ENCODE measurements around the gene AMH. TPM values are rescaled to one million over a fixed set of nuclear protein-coding genes. Genes with fewer than 3 reads are reported as not detected.

AMH gene
- total RNA-seq, 3 donors from 2014 or later: 2.7 to 5.1 (median 3.8) TPM

GRCh38 chr19:2246014-2246620 is 3.0 kb upstream of the AMH start:
- Histone ChIP-seq H3K4me3 (no peak overlapping the region), H3K36me3 (ENCODE audit: low read depth) (peaks cover 17% of the 10 kb centered on the region), H3K9me3 (no peaks in the 10 kb centered on the region), H3K4me1 (ENCODE audit: low read depth) (peaks cover 28% of the 10 kb centered on the region)
- no peak for TF ChIP-seq CTCF (IDR thresholded peaks at IDR 0.05)
- no peak for DNase-seq
- no peak for ATAC-seq
- intact Hi-C loops (cut with DNase I, micrococcal nuclease): no loop called here

- no peak for ATAC-seq
Observed at GRCh38 chr19:2246801-2247361, 2.2 kb upstream of the AMH start.

GRCh38 chr19:2247433-2248101 is 1.6 kb upstream of the AMH start:
- DNase-seq (no peak), ATAC-seq (no peak)
- H3K9me3 ChIP-seq: no peaks in the 10 kb centered on the region
- H3K4me1 ChIP-seq (ENCODE audit: low read depth): peaks cover 29% of the 10 kb centered on the region
- TF ChIP-seq CTCF (IDR thresholded peaks at IDR 0.05): no peak
- peaks cover 17% of the 10 kb centered on the region for H3K36me3 ChIP-seq (ENCODE audit: low read depth)
- intact Hi-C loops (cut with DNase I, micrococcal nuclease): no loop called here
- no peak overlapping the region for H3K4me3 ChIP-seq

More at GRCh38 chr19:2246801-2247361, 2.2 kb upstream of the AMH start:
- intact Hi-C loops (cut with DNase I, micrococcal nuclease): no loop called here
- Histone ChIP-seq H3K4me1 (ENCODE audit: low read depth) (peaks cover 26% of the 10 kb centered on the region), H3K4me3 (no peak overlapping the region), H3K36me3 (ENCODE audit: low read depth) (peaks cover 17% of the 10 kb centered on the region), H3K9me3 (no peaks in the 10 kb centered on the region)
- TF ChIP-seq CTCF (IDR thresholded peaks at IDR 0.05): no peak
- DNase-seq: no peak

GRCh38 chr19:2248136-2249009 is 750 bp upstream of the AMH start:
- ATAC-seq: no peak

More at GRCh38 chr19:2248136-2249009, 750 bp upstream of the AMH start:
- Histone ChIP-seq H3K4me1 (ENCODE audit: low read depth) (peaks cover 36% of the 10 kb centered on the region), H3K36me3 (ENCODE audit: low read depth) (peaks cover 17% of the 10 kb centered on the region), H3K9me3 (no peaks in the 10 kb centered on the region), H3K4me3 (no peak overlapping the region)
- TF ChIP-seq CTCF (IDR thresholded peaks at IDR 0.05): no peak
- DNase-seq: no peak
- intact Hi-C loops (cut with DNase I, micrococcal nuclease): no loop called here
